C4-2B (cell line): Measurements from ENCODE around the gene MECP2.
"Not testable (repeated sequence)": the region's sequence is repeated elsewhere in the genome, so short reads cannot be mapped to it uniquely, and the experiment has no call there.

ENCODE experiments used
- H3K27ac ChIP-seq: fragments of 450-650 bp; 2 replicates; pipeline ENCODE4 v1.5.1; 2017
- ZFX ChIP-seq: fragments of 450-650 bp; IDR thresholded peaks from 2 replicates; pipeline ENCODE4 v1.6.1; 2017
- TF ChIP-seq, protein P1 (sequence below): fragments of 450-650 bp; conservative IDR thresholded peaks from 2 replicates; pipeline ENCODE4 v1.5.1; 2017; ENCODE audit warnings: mild to moderate bottlenecking

The MECP2 gene

DNA sequence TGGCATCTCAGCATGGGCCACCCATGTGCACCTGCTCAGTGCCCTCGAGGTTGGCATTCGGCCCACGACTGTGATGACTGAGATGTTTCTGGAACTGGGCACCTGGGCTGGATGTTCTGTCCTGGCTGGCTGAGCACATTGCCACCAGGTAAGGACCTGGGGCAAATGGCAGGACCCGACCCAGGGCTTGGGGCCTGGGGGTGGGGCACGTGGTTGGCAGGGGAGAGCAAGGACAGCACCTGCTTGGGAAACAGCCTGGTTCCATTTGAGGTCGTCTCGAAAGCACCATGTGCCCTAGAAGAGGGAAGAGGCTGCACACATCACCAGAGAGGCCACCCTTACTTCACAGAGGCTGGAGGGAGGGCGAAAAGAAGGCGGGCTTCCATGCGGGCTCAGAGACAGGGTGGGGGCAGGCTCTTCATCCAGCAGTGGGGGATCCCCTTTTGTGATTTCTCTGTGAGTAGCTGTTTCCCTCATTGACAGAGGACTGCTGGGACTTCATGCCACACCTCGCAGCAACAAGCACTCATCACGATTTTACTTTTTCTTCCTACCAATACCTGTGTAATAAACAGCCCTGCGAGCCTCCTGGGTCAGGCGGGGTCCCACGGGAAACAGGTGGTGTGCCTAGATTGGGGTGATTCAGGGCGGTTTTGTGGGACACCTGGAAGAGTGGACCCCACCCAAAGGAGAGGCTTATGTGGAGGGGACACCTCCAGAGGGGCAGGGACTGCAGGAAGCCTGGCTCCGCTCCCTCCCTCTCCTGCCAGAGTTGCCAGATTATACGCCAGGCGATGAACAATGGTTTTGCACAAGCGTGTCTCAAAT is 113.0 kb downstream of the MECP2 start:
- no peak for TF ChIP-seq ZFX
- TF ChIP-seq, protein P1, sequence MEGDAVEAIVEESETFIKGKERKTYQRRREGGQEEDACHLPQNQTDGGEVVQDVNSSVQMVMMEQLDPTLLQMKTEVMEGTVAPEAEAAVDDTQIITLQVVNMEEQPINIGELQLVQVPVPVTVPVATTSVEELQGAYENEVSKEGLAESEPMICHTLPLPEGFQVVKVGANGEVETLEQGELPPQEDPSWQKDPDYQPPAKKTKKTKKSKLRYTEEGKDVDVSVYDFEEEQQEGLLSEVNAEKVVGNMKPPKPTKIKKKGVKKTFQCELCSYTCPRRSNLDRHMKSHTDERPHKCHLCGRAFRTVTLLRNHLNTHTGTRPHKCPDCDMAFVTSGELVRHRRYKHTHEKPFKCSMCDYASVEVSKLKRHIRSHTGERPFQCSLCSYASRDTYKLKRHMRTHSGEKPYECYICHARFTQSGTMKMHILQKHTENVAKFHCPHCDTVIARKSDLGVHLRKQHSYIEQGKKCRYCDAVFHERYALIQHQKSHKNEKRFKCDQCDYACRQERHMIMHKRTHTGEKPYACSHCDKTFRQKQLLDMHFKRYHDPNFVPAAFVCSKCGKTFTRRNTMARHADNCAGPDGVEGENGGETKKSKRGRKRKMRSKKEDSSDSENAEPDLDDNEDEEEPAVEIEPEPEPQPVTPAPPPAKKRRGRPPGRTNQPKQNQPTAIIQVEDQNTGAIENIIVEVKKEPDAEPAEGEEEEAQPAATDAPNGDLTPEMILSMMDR, result no peak
- H3K27ac ChIP-seq, result no peak overlapping the region

DNA sequence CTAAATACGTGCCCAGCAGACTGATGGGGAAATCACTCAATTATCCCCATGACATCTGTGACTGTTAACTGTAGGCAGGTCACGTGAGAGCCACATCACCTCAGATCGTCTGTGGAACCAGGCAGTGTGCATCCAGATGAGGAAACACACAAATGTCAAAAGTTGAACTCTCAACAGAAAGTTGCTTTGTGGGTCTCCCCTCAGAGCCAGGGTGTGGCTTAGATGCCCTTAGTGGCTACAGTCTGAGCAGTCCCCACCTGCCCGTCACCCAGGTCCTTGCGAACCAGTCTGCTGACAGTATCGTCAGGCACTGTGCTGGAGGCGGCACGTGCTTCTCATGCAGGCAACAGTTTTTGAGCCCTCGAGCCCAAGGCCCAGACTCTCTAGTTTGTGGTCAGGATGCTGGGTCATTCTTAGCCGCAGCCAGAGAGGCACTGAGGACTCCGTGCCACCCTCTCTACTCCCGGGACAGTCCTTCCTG is 114.2 kb downstream of the MECP2 start:
- no peak overlapping the region for H3K27ac ChIP-seq

DNA sequence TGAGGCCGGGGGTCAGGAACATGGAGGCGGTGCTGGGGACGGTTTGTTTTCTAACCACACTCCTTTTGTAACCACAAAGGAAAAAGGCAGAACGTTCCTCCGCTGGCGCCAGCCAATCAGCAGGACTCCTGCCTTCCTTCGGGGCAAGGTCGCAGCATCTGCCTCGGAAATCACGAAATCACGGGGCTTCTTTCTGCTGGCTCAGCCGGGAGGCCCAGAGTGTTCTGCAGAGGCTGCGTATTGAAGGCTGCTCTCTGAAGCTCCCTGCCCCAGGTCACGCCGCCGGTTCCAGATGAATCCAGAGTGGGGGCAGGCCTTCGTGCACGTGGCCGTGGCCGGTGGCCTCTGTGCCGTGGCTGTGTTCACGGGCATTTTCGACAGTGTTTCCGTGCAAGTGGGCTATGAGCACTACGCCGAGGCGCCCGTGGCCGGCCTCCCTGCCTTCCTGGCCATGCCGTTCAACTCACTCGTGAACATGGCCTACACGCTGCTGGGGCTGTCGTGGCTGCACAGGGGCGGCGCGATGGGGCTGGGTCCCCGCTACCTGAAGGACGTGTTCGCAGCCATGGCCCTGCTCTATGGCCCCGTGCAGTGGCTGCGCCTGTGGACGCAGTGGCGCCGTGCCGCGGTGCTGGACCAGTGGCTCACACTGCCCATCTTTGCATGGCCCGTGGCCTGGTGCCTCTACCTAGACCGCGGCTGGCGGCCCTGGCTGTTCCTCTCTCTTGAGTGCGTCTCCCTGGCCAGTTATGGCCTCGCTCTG is 115.6 kb downstream of the MECP2 start:
- TF ChIP-seq, protein P1, result no peak
- no peak for TF ChIP-seq ZFX
- H3K27ac ChIP-seq, result no peak overlapping the region

More for the DNA sequence above, 114.2 kb downstream of the MECP2 start:
- no peak for TF ChIP-seq ZFX
- TF ChIP-seq, protein P1, result no peak

DNA sequence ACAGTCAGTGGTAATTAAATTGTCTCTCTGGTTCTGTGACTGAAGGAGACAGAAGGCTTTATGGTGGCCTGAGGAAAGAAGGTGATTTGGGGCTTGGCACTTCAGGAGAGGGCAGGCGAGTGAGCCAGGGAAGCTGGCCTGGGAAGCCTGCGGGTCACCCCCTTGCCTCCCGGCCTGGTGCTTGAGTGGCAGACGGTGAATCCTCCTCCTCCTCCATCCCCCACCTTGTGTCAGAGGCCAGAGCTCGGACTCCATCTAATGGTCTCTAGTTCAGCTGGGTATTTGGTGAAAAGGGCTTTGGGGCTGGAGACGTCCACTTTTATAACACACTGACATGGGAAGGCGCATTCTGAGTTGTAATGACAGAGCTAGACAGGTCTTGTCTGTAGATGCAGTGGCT is 116.3 kb downstream of the MECP2 start:
- H3K27ac ChIP-seq, result no peak overlapping the region
- TF ChIP-seq, protein P1, result no peak
- TF ChIP-seq ZFX, result no peak

DNA sequence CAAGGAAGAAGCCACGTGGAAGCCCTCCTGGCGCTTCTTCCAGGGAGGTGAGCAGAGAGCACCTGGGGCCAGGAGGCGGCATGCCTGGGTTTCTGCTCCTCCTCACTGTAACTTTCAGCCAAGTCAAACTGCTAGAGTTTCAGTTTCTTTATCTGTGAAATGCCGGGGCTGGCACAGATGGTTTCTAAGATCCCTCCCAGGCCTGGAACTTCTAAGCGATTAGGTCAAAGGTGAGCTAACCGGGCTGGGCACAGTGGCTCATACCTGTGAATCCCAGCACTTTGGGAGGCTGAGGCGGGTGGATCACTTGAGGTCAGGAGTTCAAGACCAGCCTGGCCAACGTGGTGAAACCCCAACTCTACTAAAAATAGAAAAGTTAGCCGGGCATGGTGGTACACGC is 117.1 kb downstream of the MECP2 start:
- not testable (repeated sequence) for H3K27ac ChIP-seq

DNA sequence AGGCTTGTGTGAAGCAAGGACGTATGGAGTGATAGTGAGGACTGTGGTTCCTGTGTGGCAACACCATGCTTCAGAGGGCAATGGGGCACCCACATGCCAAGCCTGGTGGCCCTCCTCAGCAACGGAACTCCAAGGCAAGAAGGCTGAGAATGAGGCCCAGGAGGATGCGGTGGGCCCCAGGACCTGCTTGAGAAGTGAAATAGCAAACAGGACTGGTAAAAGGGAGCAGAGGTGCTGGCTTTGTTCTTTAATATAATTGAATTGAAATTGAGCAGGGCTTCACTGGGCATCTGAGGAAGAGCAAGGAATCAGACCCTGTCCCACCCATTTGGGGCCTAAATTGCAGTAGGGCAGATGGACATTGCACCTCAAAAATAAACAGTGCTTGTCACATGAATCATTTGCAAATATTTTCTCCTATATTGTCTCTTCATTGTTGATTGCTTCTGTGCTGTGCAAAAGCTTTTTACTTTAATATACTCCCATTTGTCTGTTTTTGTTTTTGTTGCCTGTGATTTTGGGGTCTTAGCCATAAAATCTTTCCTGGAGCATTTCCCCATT is 122.7 kb downstream of the MECP2 start:
- H3K27ac ChIP-seq, result peak overlapping the region; percentile 100
- TF ChIP-seq, protein P1, result no peak
- no peak for TF ChIP-seq ZFX

DNA sequence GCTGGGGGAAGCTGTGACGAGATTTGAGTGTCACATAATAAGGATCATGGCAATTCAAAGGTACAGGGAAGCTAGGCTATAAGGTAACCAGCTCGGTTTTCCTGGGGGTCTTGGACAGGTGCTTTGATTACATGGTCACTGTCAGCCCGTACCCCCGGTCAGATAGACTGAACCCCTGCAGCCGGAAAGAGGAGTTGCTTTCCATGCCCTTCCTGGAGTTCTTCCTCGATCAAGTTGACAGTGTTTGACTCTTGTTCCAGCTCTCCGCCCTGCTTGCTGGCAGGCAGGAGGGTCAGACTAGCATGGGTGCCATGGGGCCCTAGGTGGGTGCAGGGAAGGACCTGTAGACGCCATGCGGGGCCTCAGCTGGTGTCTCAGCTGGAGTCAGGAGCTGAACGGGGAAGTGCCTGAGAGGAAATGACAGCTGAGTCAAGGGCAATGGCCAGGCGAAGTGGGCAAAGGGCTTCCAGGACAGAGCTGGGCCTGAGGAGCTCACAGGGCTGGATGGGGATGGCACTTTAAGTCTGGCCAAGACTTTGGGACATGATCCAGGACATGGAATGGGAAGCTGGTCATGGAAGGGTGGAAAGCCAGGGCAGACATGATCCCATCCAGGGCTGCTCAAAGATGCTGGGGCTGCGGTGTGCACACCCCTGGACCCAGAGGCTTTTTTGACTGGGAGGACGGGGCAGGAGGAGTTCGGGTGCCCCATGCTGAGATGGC is 123.4 kb downstream of the MECP2 start:
- H3K27ac ChIP-seq, result peak overlapping the region; percentile 100
- TF ChIP-seq, protein P1, result no peak
- no peak for TF ChIP-seq ZFX
